ENCODE data around the gene ANKMY1.

- TF ChIP-seq CTCF (conservative IDR thresholded peaks at IDR 0.05; ENCODE audit: low read depth in 2 of 2) (no peak), EZH2 (IDR thresholded peaks at IDR 0.05; ENCODE audit: low read depth, unreplicated experiment) (no peak), ZNF114 (CRISPR knock-in tag; IDR thresholded peaks at IDR 0.05) (no peak), POLR2AphosphoS5 (IDR thresholded peaks at IDR 0.05; ENCODE audit: low read depth) (no peak), ETS1 (IDR thresholded peaks at IDR 0.05) (no peak), REST (IDR thresholded peaks at IDR 0.05; ENCODE audit: unreplicated experiment) (no peak), EZH2phosphoT487 (IDR thresholded peaks at IDR 0.05; ENCODE audit: unreplicated experiment) (no peak), ZNF462 (CRISPR knock-in tag; IDR thresholded peaks at IDR 0.05) (no peak), CREB1 (CRISPR knock-in tag; IDR thresholded peaks at IDR 0.05; ENCODE audit: low read depth) (no peak), JUNB (IDR thresholded peaks at IDR 0.05; ENCODE audit: unreplicated experiment) (no peak)
Observed at GRCh38 chr2:240461471-240462072, 96.2 kb downstream of the ANKMY1 start.
